ENCODE measurements around the gene TSSC4.

- no peak for TF ChIP-seq CTCF (conservative IDR thresholded peaks at IDR 0.05)
- TF ChIP-seq EZH2 (IDR thresholded peaks at IDR 0.05; ENCODE audit: low read depth) = no peak
These were observed 36.8 kb upstream of the TSSC4 start for GRCh38 chr11:2363577-2364370.

Data from PC-9 (cell line).